Natural killer cell (primary cell): ENCODE results near the gene ERCC2. TPM values are rescaled to one million over a fixed set of nuclear protein-coding genes. Genes with fewer than 3 reads are reported as not detected.

Source experiments
- ATAC-seq, 3 donors: fragments of 150-1000 bp in 2 of 3; fragments of 200-7000 bp in 1 of 3; cut with Tn5 transposase; 1 replicate in 1 of 3; 2 replicates in 2 of 3; pipeline ENCODE4 v1.10.0; 2021; ENCODE audit warnings: mild to moderate bottlenecking in 2 of 3, moderate library complexity in 2 of 3
- DNase-seq, 2 donors: peaks; one replicate each; pipeline versions ENCODE4 v3.0.0 to v3.0.0-alpha.2; 2013 to 2021; ENCODE audit warnings: mixed read lengths in 1 of 2
- H3K27ac ChIP-seq: one replicate; pipeline ENCODE4 v1.5.1; 2013; ENCODE audit warnings: mild to moderate bottlenecking, low read length
- H3K27me3 ChIP-seq: one replicate; pipeline ENCODE4 v1.6.1; 2013; ENCODE audit warnings: low read length; ENCODE audit not compliant: control insufficient read depth, insufficient read depth
- H3K36me3 ChIP-seq: one replicate; pipeline ENCODE4 v1.6.1; 2013; ENCODE audit warnings: low read length; ENCODE audit not compliant: control insufficient read depth, insufficient read depth
- H3K4me1 ChIP-seq: one replicate; pipeline ENCODE4 v1.6.1; 2013; ENCODE audit warnings: low read length; ENCODE audit not compliant: control insufficient read depth, insufficient read depth
- H3K4me3 ChIP-seq: one replicate; pipeline ENCODE4 v1.5.1; 2013; ENCODE audit warnings: low read length
- H3K9me3 ChIP-seq: one replicate; pipeline ENCODE4 v1.6.1; 2013; ENCODE audit warnings: low read length; ENCODE audit not compliant: control insufficient read depth, insufficient read depth
- H3K27ac Mint-ChIP-seq, 2 donors: one replicate each; pipeline ENCODE4 v1.8.0; 2022; ENCODE audit warnings: mild to moderate bottlenecking in 2 of 2, mixed read lengths in 2 of 2, moderate library complexity in 1 of 2
- H3K27me3 Mint-ChIP-seq, 2 donors: one replicate each; pipeline ENCODE4 v1.8.0; 2022; ENCODE audit warnings: low read depth in 2 of 2, mixed read lengths in 2 of 2
- H3K36me3 Mint-ChIP-seq: one replicate; pipeline ENCODE4 v1.8.0; 2022; ENCODE audit warnings: mixed read lengths
- H3K4me1 Mint-ChIP-seq, 2 donors: one replicate each; pipeline ENCODE4 v1.8.0; 2022; ENCODE audit warnings: mixed read lengths in 2 of 2
- H3K4me3 Mint-ChIP-seq: one replicate; pipeline ENCODE4 v1.8.0; 2022; ENCODE audit warnings: mild to moderate bottlenecking, moderate library complexity, mixed read lengths
- H3K9me3 Mint-ChIP-seq, 2 donors: one replicate each; pipeline ENCODE4 v1.8.0; 2022; ENCODE audit warnings: mixed read lengths in 2 of 2
- WGBS: methylation state at CpG from one replicate; pipeline ENCODE4 v1.1.7; 2013; ENCODE audit warnings: missing lambda C conversion rate; ENCODE audit not compliant: insufficient coverage; 5-methylcytosine and 5-hydroxymethylcytosine counted together
- intact Hi-C: fragments of 100-400 bp; cut with micrococcal nuclease; formaldehyde crosslinking; loops from one replicate; pipeline ENCODE4 v1.14.2; 2022
- total RNA-seq, 4 donors: library from RNA; stranded (reverse); fragments of 120-200 nt in 1 of 4; gene quantifications; one replicate each; pipeline versions ENCODE4 v1.2.3 to v1.2.4, GENCODE V29; 2013 to 2022
- TF ChIP-seq, protein P1 (sequence below): fragments of 200-600 bp; IDR thresholded peaks from one replicate; pipeline ENCODE4 v1.8.0; 2022; ENCODE audit warnings: antibody characterized with exemption

ERCC2 gene
- total RNA-seq, 3 donors from 2014 or later (not counting 1 experiment from before 2014, with no cell fraction given) = 13.4 to 22.3 (median 14.9) TPM

DNA sequence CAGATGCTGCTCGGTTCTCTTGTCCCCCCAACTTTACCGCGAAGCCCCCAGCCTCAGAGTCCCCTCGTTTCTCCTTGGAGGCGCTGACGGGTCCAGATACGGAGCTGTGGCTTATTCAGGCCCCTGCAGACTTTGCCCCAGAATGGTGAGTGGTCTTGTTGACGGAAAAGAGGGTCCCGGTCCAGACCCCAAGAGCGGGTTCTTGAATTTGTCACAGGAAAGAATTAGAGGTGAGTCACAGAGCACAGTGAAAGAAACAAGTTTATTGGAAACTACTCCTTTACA, 36.7 kb upstream of the ERCC2 start:
- no peaks in the 10 kb centered on the region for H3K9me3 Mint-ChIP-seq
- peaks cover 33 to 37% of the 10 kb centered on the region in 2 donors for H3K4me1 Mint-ChIP-seq
- H3K4me1 ChIP-seq = peaks cover 35% of the 10 kb centered on the region
- WGBS = 2% methylated on average over 10 of the region's 10 CpGs
- no peaks in the 10 kb centered on the region for H3K9me3 ChIP-seq
- peaks cover 10 to 14% of the 10 kb centered on the region in 2 donors for H3K27me3 Mint-ChIP-seq
- H3K4me3 ChIP-seq = peak overlapping the region; percentile 67
- H3K4me3 Mint-ChIP-seq = peak overlapping the region; percentile 97
- no peak overlapping the region for H3K27ac ChIP-seq
- TF ChIP-seq, protein P1, sequence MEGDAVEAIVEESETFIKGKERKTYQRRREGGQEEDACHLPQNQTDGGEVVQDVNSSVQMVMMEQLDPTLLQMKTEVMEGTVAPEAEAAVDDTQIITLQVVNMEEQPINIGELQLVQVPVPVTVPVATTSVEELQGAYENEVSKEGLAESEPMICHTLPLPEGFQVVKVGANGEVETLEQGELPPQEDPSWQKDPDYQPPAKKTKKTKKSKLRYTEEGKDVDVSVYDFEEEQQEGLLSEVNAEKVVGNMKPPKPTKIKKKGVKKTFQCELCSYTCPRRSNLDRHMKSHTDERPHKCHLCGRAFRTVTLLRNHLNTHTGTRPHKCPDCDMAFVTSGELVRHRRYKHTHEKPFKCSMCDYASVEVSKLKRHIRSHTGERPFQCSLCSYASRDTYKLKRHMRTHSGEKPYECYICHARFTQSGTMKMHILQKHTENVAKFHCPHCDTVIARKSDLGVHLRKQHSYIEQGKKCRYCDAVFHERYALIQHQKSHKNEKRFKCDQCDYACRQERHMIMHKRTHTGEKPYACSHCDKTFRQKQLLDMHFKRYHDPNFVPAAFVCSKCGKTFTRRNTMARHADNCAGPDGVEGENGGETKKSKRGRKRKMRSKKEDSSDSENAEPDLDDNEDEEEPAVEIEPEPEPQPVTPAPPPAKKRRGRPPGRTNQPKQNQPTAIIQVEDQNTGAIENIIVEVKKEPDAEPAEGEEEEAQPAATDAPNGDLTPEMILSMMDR = no peak
- no peaks in the 10 kb centered on the region for H3K36me3 ChIP-seq
- no peak for DNase-seq
- H3K36me3 Mint-ChIP-seq = no peaks in the 10 kb centered on the region
- no peak for ATAC-seq
- H3K27ac Mint-ChIP-seq = peak overlapping the region; percentile 86 to 92
- intact Hi-C loops = loop anchor here (2.0 to 10.0 kb wide), 2 partner anchors 36 to 238 kb away; partner anchors contain the start of gene ERCC2
- H3K27me3 ChIP-seq = peaks cover 25% of the 10 kb centered on the region

DNA sequence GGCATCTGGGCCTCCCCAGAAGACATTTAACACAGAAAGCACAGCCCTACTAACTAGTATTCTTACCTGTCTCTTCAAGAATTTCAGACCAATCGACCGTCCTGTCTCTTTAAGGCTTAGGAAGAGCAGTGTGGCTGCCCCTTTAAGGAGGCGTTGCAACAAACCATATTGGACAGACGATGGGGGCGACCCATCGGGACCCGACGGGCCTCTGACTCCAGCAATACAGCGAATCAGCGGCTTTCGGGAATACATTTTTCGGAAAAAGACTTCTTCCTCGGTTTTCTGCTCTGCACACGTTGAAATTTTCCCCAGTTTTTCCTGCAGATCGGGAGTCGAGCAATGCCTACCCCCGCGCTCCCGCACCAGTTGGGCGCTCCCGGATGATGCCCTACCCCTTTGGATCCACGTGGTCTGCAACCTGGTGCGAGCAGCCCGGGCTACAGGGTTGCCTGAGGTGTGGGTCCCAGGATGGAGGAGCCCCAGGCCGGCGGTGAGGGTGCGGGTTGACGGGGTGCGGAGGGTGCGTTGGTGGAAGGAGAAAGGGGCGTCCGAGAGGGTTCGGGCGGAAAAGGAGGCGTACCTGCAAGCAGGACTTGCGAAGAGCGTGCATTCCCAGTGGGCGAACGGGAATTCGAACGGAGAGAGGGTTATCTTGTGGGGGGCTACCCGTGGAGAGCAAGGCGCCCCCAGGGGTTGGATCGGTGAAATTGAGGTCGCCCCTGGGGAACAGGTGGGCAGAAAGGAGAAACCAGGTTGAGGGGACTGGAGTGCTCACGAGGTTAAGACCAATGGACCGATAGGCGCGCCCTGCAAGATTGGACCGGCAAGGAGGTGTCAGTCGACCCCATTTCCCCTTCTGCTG, 36.1 kb upstream of the ERCC2 start, which contains the start of gene POLR1G:
Gene POLR1G, plus strand, starts transcription at position 419 of the 865 bp plus-strand sequence. Its CDS starts 53 bp downstream, at position 472.
- Histone ChIP-seq H3K27ac (peak within 1 kb of the TSS; percentile 84), H3K4me3 (peak within 1 kb of the TSS; percentile 67), H3K27me3 (peaks cover 25% of the 10 kb centered on the region), H3K9me3 (no peaks in the 10 kb centered on the region), H3K36me3 (no peaks in the 10 kb centered on the region), H3K4me1 (peaks cover 35% of the 10 kb centered on the region)
- TF ChIP-seq, protein P1 = no peak
- Mint-ChIP-seq H3K27me3 (peaks cover 10 to 14% of the 10 kb centered on the region in 2 donors), H3K9me3 (no peaks in the 10 kb centered on the region), H3K4me1 (peaks cover 33 to 37% of the 10 kb centered on the region in 2 donors), H3K36me3 (no peaks in the 10 kb centered on the region), H3K27ac (peak within 1 kb of the TSS; percentile 86 to 92), H3K4me3 (peak within 1 kb of the TSS; percentile 97)
- peak; percentile 74 to 87 for DNase-seq
- ATAC-seq = peak; percentile 73 to 87 (median 73)
- under 1% methylated on average over 51 of the region's 51 CpGs for WGBS
- intact Hi-C loops = loop anchor here (2.0 to 10.0 kb wide), 2 partner anchors 36 to 238 kb away; partner anchors contain the start of gene ERCC2

DNA sequence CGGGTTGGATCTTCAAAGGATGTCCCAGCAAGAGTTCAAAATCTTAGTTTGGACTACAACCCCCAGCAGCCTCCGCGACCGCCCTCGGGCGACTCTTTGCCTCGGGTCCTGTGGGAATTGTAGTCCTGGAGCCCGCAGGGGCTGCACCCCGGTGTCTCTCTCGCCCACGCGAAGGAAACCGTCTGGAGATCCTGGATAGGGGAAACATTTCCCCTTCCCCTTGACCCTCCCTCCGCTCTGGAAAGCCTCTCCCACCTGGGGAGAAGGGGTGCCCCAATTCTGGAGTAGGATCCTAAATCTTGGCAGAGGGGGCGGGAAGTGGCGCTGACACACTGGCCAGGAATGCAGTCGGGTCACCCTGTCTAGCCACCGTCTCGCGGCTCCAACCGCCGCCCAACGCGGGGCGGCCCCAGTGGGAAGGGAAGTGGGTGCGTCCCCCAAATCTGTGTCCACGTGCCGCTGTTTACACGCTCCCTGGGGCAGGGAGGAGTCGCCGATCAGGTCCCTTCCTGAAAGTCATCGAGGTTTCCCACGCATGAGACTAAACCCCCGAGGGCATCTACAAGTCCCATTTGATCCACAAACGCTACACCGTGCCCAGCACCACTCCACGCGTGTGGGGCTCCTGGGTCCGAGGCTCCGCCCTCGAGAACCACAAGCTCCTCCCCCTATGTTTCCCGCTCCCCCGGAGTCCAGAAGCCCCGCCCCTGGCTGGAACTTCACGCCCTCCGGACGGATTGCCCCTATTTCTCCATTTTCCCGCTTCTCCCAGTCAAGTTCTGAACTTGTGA, 35.3 kb upstream of the ERCC2 start:
- peak overlapping the region; percentile 97 for H3K4me3 Mint-ChIP-seq
- H3K27ac ChIP-seq = peak overlapping the region; percentile 84
- TF ChIP-seq, protein P1 = no peak
- no peaks in the 10 kb centered on the region for H3K9me3 ChIP-seq
- H3K4me1 Mint-ChIP-seq = peaks cover 33 to 37% of the 10 kb centered on the region in 2 donors
- ATAC-seq (peak; percentile 64 to 79 (median 70)), DNase-seq (peak; percentile 71 to 88)
- H3K4me1 ChIP-seq = peaks cover 35% of the 10 kb centered on the region
- WGBS = 0% methylated on average over 47 of the region's 48 CpGs
- no peaks in the 10 kb centered on the region for H3K36me3 Mint-ChIP-seq
- peak overlapping the region; percentile 86 to 92 for H3K27ac Mint-ChIP-seq
- H3K27me3 ChIP-seq = peaks cover 25% of the 10 kb centered on the region
- H3K4me3 ChIP-seq = peak overlapping the region; percentile 67
- intact Hi-C loops = loop anchor here (2.0 to 10.0 kb wide), 3 partner anchors 35 to 239 kb away; partner anchors contain the start of gene ERCC2
- no peaks in the 10 kb centered on the region for H3K36me3 ChIP-seq
- H3K27me3 Mint-ChIP-seq = peaks cover 10 to 14% of the 10 kb centered on the region in 2 donors
- no peaks in the 10 kb centered on the region for H3K9me3 Mint-ChIP-seq
